H9 (cell line): Measurements from ENCODE around the gene LRRFIP1. TPM values are rescaled to one million over a fixed set of nuclear protein-coding genes. Genes with fewer than 3 reads are reported as not detected.

Experiments
- DNase-seq: peaks from one replicate; pipeline ENCODE4 v3.0.0-alpha.2; 2017
- H2AFZ ChIP-seq: one replicate; pipeline ENCODE4 v1.6.1; 2013; ENCODE audit warnings: mild to moderate bottlenecking, low read length, control low read depth, moderate library complexity
- H2AK5ac ChIP-seq: 2 replicates; pipeline ENCODE4 v1.6.1; 2013; ENCODE audit warnings: low read length, control low read depth, mixed read lengths; ENCODE audit not compliant: insufficient read length
- H2BK120ac ChIP-seq: one replicate; pipeline ENCODE4 v1.6.1; 2013; ENCODE audit warnings: low read depth, mild to moderate bottlenecking, low read length, control low read depth, inconsistent platforms; ENCODE audit not compliant: poor library complexity, severe bottlenecking
- H2BK12ac ChIP-seq: 2 replicates; pipeline ENCODE4 v1.6.1; 2013; ENCODE audit warnings: low read length, control low read depth, mixed read lengths, low read depth; ENCODE audit not compliant: insufficient read length
- H2BK15ac ChIP-seq: 2 replicates; pipeline ENCODE4 v1.6.1; 2013; ENCODE audit warnings: low read depth, low read length, control low read depth
- H2BK20ac ChIP-seq: one replicate; pipeline ENCODE4 v1.6.1; 2013; ENCODE audit warnings: low read depth, mild to moderate bottlenecking, low read length, control low read depth, inconsistent platforms; ENCODE audit not compliant: poor library complexity, severe bottlenecking
- H2BK5ac ChIP-seq: 2 replicates; pipeline ENCODE4 v1.6.1; 2013; ENCODE audit warnings: low read length, control low read depth, mixed read lengths; ENCODE audit not compliant: insufficient read length
- H3K14ac ChIP-seq: 2 replicates; pipeline ENCODE4 v1.6.1; 2013; ENCODE audit warnings: low read length, control low read depth; ENCODE audit not compliant: insufficient read depth
- H3K18ac ChIP-seq: 2 replicates; pipeline ENCODE4 v1.6.1; 2013; ENCODE audit warnings: low read depth, mild to moderate bottlenecking, mixed read lengths, low read length, control low read depth; ENCODE audit not compliant: insufficient read length
- H3K23ac ChIP-seq: 2 replicates; pipeline ENCODE4 v1.6.1; 2013; ENCODE audit warnings: low read length, control low read depth, mixed read lengths, low read depth; ENCODE audit not compliant: insufficient read length
- H3K23me2 ChIP-seq: 2 replicates; pipeline ENCODE4 v1.6.1; 2013; ENCODE audit warnings: low read depth, mild to moderate bottlenecking, mixed read lengths, low read length, control low read depth; ENCODE audit not compliant: insufficient read length, poor library complexity, severe bottlenecking
- H3K27ac ChIP-seq: 2 replicates; pipeline ENCODE4 v1.5.1; 2013; ENCODE audit warnings: low read length, control low read depth, mixed read lengths, low read depth; ENCODE audit not compliant: insufficient read length
- H3K27me3 ChIP-seq: 2 replicates; pipeline ENCODE4 v1.6.1; 2013; ENCODE audit warnings: low read length, control low read depth, inconsistent platforms; ENCODE audit not compliant: insufficient read depth
- H3K4ac ChIP-seq: 2 replicates; pipeline ENCODE4 v1.6.1; 2013; ENCODE audit warnings: low read depth, mild to moderate bottlenecking, control low read depth, inconsistent platforms, low read length, moderate library complexity
- H3K4me1 ChIP-seq: 2 replicates; pipeline ENCODE4 v1.6.1; 2013; ENCODE audit warnings: low read length, control low read depth, inconsistent platforms; ENCODE audit not compliant: insufficient read depth
- H3K4me2 ChIP-seq: 2 replicates; pipeline ENCODE4 v1.6.1; 2013; ENCODE audit warnings: low read length, control low read depth, mixed read lengths; ENCODE audit not compliant: insufficient read length, insufficient read depth
- H3K56ac ChIP-seq: 2 replicates; pipeline ENCODE4 v1.6.1; 2013; ENCODE audit warnings: low read depth, mild to moderate bottlenecking, mixed read lengths, low read length, control low read depth; ENCODE audit not compliant: insufficient read length
- H3K79me1 ChIP-seq: 2 replicates; pipeline ENCODE4 v1.6.1; 2013; ENCODE audit warnings: low read depth, mild to moderate bottlenecking, moderate library complexity, low read length, control low read depth, inconsistent platforms; ENCODE audit not compliant: insufficient read depth, poor library complexity, severe bottlenecking
- H3K79me2 ChIP-seq: 2 replicates; pipeline ENCODE4 v1.6.1; 2013; ENCODE audit warnings: low read length, control low read depth, inconsistent platforms; ENCODE audit not compliant: insufficient read depth
- H3K9ac ChIP-seq: 2 replicates; pipeline ENCODE4 v1.6.1; 2013; ENCODE audit warnings: low read length, control low read depth, mixed read lengths; ENCODE audit not compliant: insufficient read length; ENCODE audit errors: extremely low read depth
- H3K9me3 ChIP-seq: one replicate; pipeline ENCODE4 v1.6.1; 2013; ENCODE audit warnings: low read depth, low read length, inconsistent platforms; ENCODE audit not compliant: control insufficient read depth
- H3T11ph ChIP-seq: one replicate; pipeline ENCODE4 v1.6.1; 2013; ENCODE audit warnings: mild to moderate bottlenecking, low read length, control low read depth, inconsistent platforms
- H4K20me1 ChIP-seq: one replicate; pipeline ENCODE4 v1.6.1; 2013; ENCODE audit not compliant: control insufficient read depth, insufficient read length, insufficient read depth
- H4K5ac ChIP-seq: 2 replicates; pipeline ENCODE4 v1.6.1; 2013; ENCODE audit warnings: low read depth, mild to moderate bottlenecking, mixed read lengths, low read length, control low read depth; ENCODE audit not compliant: insufficient read length
- H4K8ac ChIP-seq: replicated peaks from 2 replicates; pipeline ENCODE4 v1.6.1; 2013; ENCODE audit warnings: low read length, control low read depth, mixed read lengths, low read depth; ENCODE audit not compliant: insufficient read length
- H4K91ac ChIP-seq: 2 replicates; pipeline ENCODE4 v1.6.1; 2013; ENCODE audit warnings: low read depth, mild to moderate bottlenecking, moderate library complexity, mixed read lengths, low read length, control low read depth; ENCODE audit not compliant: insufficient read length
- H3K27ac Mint-ChIP-seq, 3 experiments: 2 replicates in 2 of 3; 3 replicates in 1 of 3; pipeline ENCODE4 v1.8.0; 2020 to 2021; ENCODE audit warnings: mixed read lengths in 3 of 3, mild to moderate bottlenecking in 1 of 3, moderate library complexity in 1 of 3
- H3K27me3 Mint-ChIP-seq: 2 replicates; pipeline ENCODE4 v1.8.0; 2021; ENCODE audit warnings: low read depth, mild to moderate bottlenecking, moderate library complexity, mixed read lengths
- H3K36me3 Mint-ChIP-seq, 3 experiments: 2 replicates in 2 of 3; 3 replicates in 1 of 3; pipeline ENCODE4 v1.8.0; 2020 to 2021; ENCODE audit warnings: low read depth in 3 of 3, mixed read lengths in 3 of 3; ENCODE audit not compliant: insufficient read depth in 1 of 3
- H3K4me1 Mint-ChIP-seq, 2 experiments: 2 replicates each; pipeline ENCODE4 v1.8.0; 2020; ENCODE audit warnings: mixed read lengths in 2 of 2
- H3K4me3 Mint-ChIP-seq, 2 experiments: 2 replicates in 1 of 2; 3 replicates in 1 of 2; pipeline ENCODE4 v1.8.0; 2020 to 2021; ENCODE audit warnings: mild to moderate bottlenecking in 2 of 2, mixed read lengths in 2 of 2, moderate library complexity in 1 of 2
- H3K9me3 Mint-ChIP-seq, 2 experiments: 2 replicates in 1 of 2; 3 replicates in 1 of 2; pipeline ENCODE4 v1.8.0; 2020; ENCODE audit warnings: mild to moderate bottlenecking in 2 of 2, mixed read lengths in 2 of 2, moderate library complexity in 1 of 2
- CTCF ChIP-seq: fragments of 200-600 bp; sonication (generic); conservative IDR thresholded peaks from 3 replicates; pipeline ENCODE4 v1.8.0; 2021; ENCODE audit warnings: antibody characterized with exemption, mild to moderate bottlenecking
- WGBS: extraction: QIAGEN DNeasy Blood & Tissue Kit; methylation state at CpG from one replicate; pipeline ENCODE4 v1.1.7; 2013; ENCODE audit warnings: missing lambda C conversion rate, low lambda C conversion rate, mixed read lengths; ENCODE audit not compliant: insufficient read length; ENCODE audit errors: extremely low coverage; 5-methylcytosine and 5-hydroxymethylcytosine counted together
- total RNA-seq: library from RNA; stranded (reverse); gene quantifications from 2 replicates; pipeline ENCODE4 v1.2.1, GENCODE V29; 2021

Gene LRRFIP1
- total RNA-seq, 1 experiment from 2014 or later, result 38.5 TPM

- Histone ChIP-seq H3K4me1 (no peaks in the 10 kb centered on the region), H2AFZ (no peak overlapping the region), H3K79me1 (peaks cover 2% of the 10 kb centered on the region), H3K9me3 (no peaks in the 10 kb centered on the region), H4K5ac (no peak overlapping the region), H3K4me2 (no peak overlapping the region), H2AK5ac (no peak overlapping the region), H2BK12ac (no peak overlapping the region), H3K18ac (no peak overlapping the region), H3K9ac (no peak overlapping the region), H3K27ac (no peak overlapping the region), H2BK15ac (no peak overlapping the region), H3K27me3 (no peaks in the 10 kb centered on the region), H3K4ac (no peak overlapping the region), H2BK120ac (no peak overlapping the region), H3K56ac (no peak overlapping the region), H3T11ph (no peak overlapping the region), H2BK20ac (no peak overlapping the region), H4K91ac (no peak overlapping the region), H4K8ac (no peak overlapping the region), H4K20me1 (no peaks in the 10 kb centered on the region), H3K14ac (no peak overlapping the region), H3K23ac (no peak overlapping the region), H3K79me2 (no peaks in the 10 kb centered on the region), H2BK5ac (no peak overlapping the region), H3K23me2 (no peaks in the 10 kb centered on the region)
- H3K4me1 Mint-ChIP-seq, result peaks cover 0 to 2% of the 10 kb centered on the region in 2 experiments; a peak in 1 of 4 replicates
- no peak overlapping the region for H3K27ac Mint-ChIP-seq
- no peaks in the 10 kb centered on the region; the same call in none of the 2 replicates for H3K27me3 Mint-ChIP-seq
- H3K9me3 Mint-ChIP-seq, result peaks cover 10 to 26% of the 10 kb centered on the region in 2 experiments
- no peak for DNase-seq
- H3K4me3 Mint-ChIP-seq, result no peak overlapping the region
- no CpG with 5 or more reads among the region's 6 CpGs for WGBS
- peaks cover 29 to 38% (median 31%) of the 10 kb centered on the region in 3 experiments for H3K36me3 Mint-ChIP-seq
- no peak for TF ChIP-seq CTCF
These were observed 12.4 kb downstream of the LRRFIP1 start for GRCh38 chr2:237639836-237640220.
